Progenitor cell of endocrine pancreas (in vitro differentiated cells): ENCODE results near the gene CSMD2. TPM values are rescaled to one million over a fixed set of nuclear protein-coding genes. Genes with fewer than 3 reads are reported as not detected.

Experiments
- DNase-seq: peaks from one replicate; pipeline ENCODE4 v3.0.0; 2021; ENCODE audit warnings: low spot score; ENCODE audit not compliant: unreplicated experiment
- H3K27ac Mint-ChIP-seq: 2 replicates; pipeline ENCODE4 v1.8.0; 2021; ENCODE audit warnings: mild to moderate bottlenecking, moderate library complexity, mixed read lengths
- H3K27me3 Mint-ChIP-seq: 2 replicates; pipeline ENCODE4 v1.8.0; 2021; ENCODE audit warnings: mixed read lengths
- H3K36me3 Mint-ChIP-seq: 2 replicates; pipeline ENCODE4 v1.8.0; 2022; ENCODE audit warnings: mixed read lengths; ENCODE audit not compliant: insufficient read depth
- H3K4me1 Mint-ChIP-seq: 2 replicates; pipeline ENCODE4 v1.8.0; 2021; ENCODE audit warnings: low read depth, mixed read lengths
- H3K4me3 Mint-ChIP-seq: 2 replicates; pipeline ENCODE4 v1.8.0; 2021; ENCODE audit warnings: low read depth, mild to moderate bottlenecking, moderate library complexity, mixed read lengths
- H3K9me3 Mint-ChIP-seq: 2 replicates; pipeline ENCODE4 v1.8.0; 2021; ENCODE audit warnings: low read depth, mixed read lengths
- CTCF ChIP-seq: fragments of 200-600 bp; sonication (generic); IDR thresholded peaks from one replicate; pipeline ENCODE4 v1.5.0; 2021; ENCODE audit warnings: antibody characterized with exemption, mild to moderate bottlenecking; ENCODE audit not compliant: unreplicated experiment
- total RNA-seq: library from RNA; stranded (reverse); gene quantifications from 2 replicates; pipeline ENCODE4 v1.2.1, GENCODE V29; 2021

CSMD2 gene
- total RNA-seq, 1 donor from 2014 or later: 0.38 TPM

- peaks cover 24% of the 10 kb centered on the region for H3K27me3 Mint-ChIP-seq
- no peaks in the 10 kb centered on the region for H3K4me1 Mint-ChIP-seq
- no peaks in the 10 kb centered on the region for H3K36me3 Mint-ChIP-seq
- DNase-seq: no peak
- H3K27ac Mint-ChIP-seq: no peak overlapping the region
- TF ChIP-seq CTCF: no peak
- no peaks in the 10 kb centered on the region for H3K9me3 Mint-ChIP-seq
- no peak overlapping the region for H3K4me3 Mint-ChIP-seq
Observed at GRCh38 chr1:33624261-33624990, 540.6 kb downstream of the CSMD2 start.

GRCh38 chr1:33623811-33624210 lies 541.2 kb downstream of the CSMD2 start:
- H3K27me3 Mint-ChIP-seq: peaks cover 27% of the 10 kb centered on the region
- DNase-seq: no peak
- no peak overlapping the region for H3K27ac Mint-ChIP-seq
- no peaks in the 10 kb centered on the region for H3K9me3 Mint-ChIP-seq
- no peaks in the 10 kb centered on the region for H3K4me1 Mint-ChIP-seq
- no peak overlapping the region for H3K4me3 Mint-ChIP-seq
- no peaks in the 10 kb centered on the region for H3K36me3 Mint-ChIP-seq
- TF ChIP-seq CTCF: no peak

- no peaks in the 10 kb centered on the region for H3K4me1 Mint-ChIP-seq
- no peaks in the 10 kb centered on the region for H3K9me3 Mint-ChIP-seq
- TF ChIP-seq CTCF: no peak
- no peak overlapping the region for H3K27ac Mint-ChIP-seq
- H3K4me3 Mint-ChIP-seq: no peak overlapping the region
- peaks cover 32% of the 10 kb centered on the region for H3K27me3 Mint-ChIP-seq
- no peaks in the 10 kb centered on the region for H3K36me3 Mint-ChIP-seq
- no peak for DNase-seq
Observed at GRCh38 chr1:33622757-33623156, 542.3 kb downstream of the CSMD2 start.

- H3K27ac Mint-ChIP-seq: no peak overlapping the region
- DNase-seq: no peak
- H3K36me3 Mint-ChIP-seq: no peaks in the 10 kb centered on the region
- H3K4me3 Mint-ChIP-seq: no peak overlapping the region
- no peak for TF ChIP-seq CTCF
- H3K4me1 Mint-ChIP-seq: no peaks in the 10 kb centered on the region
- no peaks in the 10 kb centered on the region for H3K9me3 Mint-ChIP-seq
- H3K27me3 Mint-ChIP-seq: peaks cover 58% of the 10 kb centered on the region
Observed at GRCh38 chr1:33618636-33619035, 546.4 kb downstream of the CSMD2 start.

- no peak for TF ChIP-seq CTCF
- H3K27me3 Mint-ChIP-seq: peaks cover 66% of the 10 kb centered on the region
- no peak overlapping the region for H3K4me3 Mint-ChIP-seq
- DNase-seq: no peak
- H3K4me1 Mint-ChIP-seq: no peaks in the 10 kb centered on the region
- H3K9me3 Mint-ChIP-seq: no peaks in the 10 kb centered on the region
- H3K27ac Mint-ChIP-seq: no peak overlapping the region
- H3K36me3 Mint-ChIP-seq: no peaks in the 10 kb centered on the region
Observed at GRCh38 chr1:33617451-33617850, 547.6 kb downstream of the CSMD2 start.
